KOPT-K1 (cell line): ENCODE data around the gene CACNA2D3.

Experiments
- H3K27ac ChIP-seq: fragments of 200-600 bp; sonication (generic); 2 replicates; pipeline ENCODE4 v1.5.1; 2016; ENCODE audit warnings: antibody characterized with exemption, mild to moderate bottlenecking, low read depth, low read length; ENCODE audit not compliant: poor library complexity, severe bottlenecking
- H3K36me3 ChIP-seq: fragments of 200-600 bp; sonication (generic); 2 replicates; pipeline ENCODE4 v1.5.1; 2017; ENCODE audit warnings: antibody characterized with exemption, mild to moderate bottlenecking, low read length, moderate library complexity; ENCODE audit not compliant: insufficient read depth
- H3K9me3 ChIP-seq: fragments of 200-600 bp; sonication (generic); 2 replicates; pipeline ENCODE4 v1.5.1; 2017; ENCODE audit warnings: antibody characterized with exemption, low read length, mild to moderate bottlenecking; ENCODE audit not compliant: insufficient read depth, poor library complexity, severe bottlenecking

The CACNA2D3 gene

DNA sequence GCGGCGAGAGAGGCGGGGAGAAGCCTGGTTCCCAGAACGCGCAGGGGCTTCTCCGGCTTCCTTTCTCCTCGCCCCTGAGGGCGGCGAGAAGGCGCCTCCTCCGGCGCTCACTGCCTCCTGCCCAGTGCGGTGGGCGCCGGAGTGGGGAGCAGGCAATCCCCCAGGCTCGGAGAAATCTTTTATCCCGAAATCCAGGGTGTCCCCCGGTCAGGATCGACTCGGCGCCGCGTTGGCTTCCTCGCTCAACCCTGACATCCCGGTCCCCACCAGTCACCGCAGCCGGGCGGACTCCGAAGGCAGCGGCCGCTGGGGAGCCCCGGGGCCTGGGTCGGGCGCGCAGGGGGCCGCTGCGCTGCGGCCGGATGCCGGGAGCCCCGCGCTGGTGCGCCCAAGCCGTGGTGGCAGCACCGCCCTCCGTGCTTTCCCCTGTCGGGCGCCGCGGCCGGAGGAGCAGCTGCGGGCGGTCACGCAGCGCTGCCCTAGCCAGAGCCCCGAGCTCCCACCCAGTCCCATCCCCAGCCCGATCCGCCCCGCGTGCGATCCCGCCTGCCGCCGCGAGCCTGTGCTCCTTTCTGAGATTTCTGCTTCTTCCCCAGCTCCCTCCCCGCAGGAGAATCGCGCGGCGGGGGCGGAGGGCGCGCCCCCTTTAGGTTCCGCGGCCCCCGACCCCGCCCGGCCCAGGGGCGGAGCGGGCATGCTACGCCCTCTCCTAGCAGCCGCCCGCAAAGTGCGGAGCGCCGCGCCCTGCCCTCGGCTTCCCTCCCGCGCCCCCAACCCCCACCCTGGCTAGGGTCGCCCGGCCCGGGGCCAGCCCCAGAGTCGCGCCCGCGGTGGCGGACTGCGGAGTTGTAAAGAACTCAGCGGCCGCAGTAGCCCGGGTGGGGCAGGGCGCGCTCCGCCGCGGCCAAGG, 683 bp upstream of the CACNA2D3 start:
- H3K9me3 ChIP-seq, result no peaks in the 10 kb centered on the region
- no peak overlapping the region for H3K27ac ChIP-seq
- H3K36me3 ChIP-seq, result no peaks in the 10 kb centered on the region

DNA sequence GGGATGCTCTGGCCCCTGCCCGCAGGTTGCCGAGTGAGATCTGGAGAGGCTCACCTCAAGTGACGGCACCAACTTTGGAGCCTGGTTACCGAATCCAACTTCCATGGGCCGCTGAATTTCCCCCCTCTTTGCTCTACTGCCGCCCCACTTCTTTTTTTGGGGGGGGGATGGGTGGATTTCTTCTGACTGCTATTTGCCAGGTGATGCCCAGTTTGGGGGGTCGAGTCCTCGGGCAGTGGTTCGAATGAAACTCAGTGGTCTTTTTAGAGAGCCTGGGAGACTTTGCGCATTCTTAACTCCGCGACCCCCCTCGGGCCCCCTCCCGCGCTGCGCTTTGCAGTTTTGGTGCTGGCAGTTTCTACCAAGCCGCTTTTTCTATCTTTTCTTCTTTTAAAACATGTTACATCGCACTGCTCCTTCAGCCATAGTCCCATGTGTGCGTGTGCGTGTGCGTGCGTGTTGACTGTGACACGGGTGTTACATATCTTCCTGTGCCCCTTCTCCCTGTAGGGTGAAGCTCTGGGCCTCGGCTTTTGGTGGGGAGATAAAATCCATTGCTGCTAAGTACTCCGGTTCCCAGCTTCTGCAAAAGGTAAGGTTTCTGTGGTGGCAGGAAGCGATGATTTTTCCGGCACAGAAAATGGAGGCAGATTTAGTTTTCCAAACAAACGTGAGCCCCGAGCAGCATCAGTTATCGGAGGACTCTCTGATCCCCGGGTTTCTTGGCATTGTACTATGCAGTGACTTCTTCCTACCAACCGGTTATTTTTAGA, 837 bp downstream of the CACNA2D3 start:
- no peaks in the 10 kb centered on the region for H3K9me3 ChIP-seq
- H3K36me3 ChIP-seq, result no peaks in the 10 kb centered on the region
- H3K27ac ChIP-seq, result no peak overlapping the region

DNA sequence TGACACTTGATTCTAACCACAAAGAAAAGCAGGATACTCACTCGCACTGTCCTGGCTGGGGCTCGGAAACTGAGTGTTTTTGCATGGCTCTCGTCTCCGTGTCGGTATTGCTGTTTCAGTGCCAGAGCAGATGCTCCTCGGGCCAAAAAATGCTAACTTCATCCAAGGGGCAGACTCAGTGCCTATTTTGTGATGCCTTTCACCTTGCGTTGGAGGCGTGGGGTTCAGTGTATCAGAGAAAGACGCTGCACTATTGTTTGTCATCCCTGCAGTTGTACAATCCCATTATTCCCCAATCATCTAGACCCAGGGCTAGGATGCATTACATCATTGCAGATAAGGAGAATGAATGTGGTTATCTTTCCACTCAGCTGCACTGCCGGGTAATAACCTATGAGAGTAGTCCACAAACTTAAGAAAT, 1.4 kb downstream of the CACNA2D3 start:
- Histone ChIP-seq H3K9me3 (no peaks in the 10 kb centered on the region), H3K27ac (no peak overlapping the region)

DNA sequence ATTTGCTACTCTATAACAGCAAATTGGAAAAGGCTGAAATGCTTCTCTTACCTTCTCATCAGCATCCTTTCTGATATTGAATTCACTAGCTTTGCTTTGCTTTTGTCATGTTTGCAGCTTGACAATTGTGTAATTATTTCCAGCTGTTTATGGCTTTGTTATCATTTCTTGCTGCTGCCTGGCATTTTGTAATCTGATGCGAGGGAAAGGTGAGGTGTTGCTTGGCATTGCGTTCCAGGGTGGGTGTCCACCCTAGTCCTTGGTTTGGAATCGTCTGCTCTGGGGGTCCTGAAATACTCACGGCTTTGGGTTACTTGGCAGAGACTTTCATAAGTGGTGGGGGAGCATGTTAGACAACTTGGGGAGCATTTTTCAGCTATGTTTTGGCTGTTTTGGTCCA, 2.9 kb downstream of the CACNA2D3 start:
- Histone ChIP-seq H3K36me3 (no peaks in the 10 kb centered on the region), H3K27ac (no peak overlapping the region), H3K9me3 (no peaks in the 10 kb centered on the region)

More for the DNA sequence above, 1.4 kb downstream of the CACNA2D3 start:
- no peaks in the 10 kb centered on the region for H3K36me3 ChIP-seq

DNA sequence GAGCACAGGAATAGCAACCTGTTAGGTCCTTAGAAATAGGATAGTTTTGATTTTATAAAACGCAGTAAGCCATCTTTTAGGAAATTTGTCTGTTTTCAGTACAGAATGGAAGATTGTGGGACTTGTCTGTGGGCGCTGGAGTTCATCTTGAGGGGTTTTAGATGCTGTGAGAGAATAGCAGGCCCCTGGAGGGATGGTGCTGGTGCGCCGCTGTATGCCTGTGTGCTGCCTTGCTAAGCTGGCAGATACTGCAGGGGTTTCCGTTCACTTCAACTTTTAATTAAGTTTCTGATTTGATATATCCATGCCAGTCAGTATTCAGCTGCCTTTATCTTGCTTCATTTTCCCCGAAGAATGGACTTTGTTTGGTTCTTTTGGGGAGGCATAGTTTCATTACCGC, 4.2 kb downstream of the CACNA2D3 start:
- no peaks in the 10 kb centered on the region for H3K36me3 ChIP-seq
- H3K27ac ChIP-seq, result no peak overlapping the region
- H3K9me3 ChIP-seq, result no peaks in the 10 kb centered on the region

DNA sequence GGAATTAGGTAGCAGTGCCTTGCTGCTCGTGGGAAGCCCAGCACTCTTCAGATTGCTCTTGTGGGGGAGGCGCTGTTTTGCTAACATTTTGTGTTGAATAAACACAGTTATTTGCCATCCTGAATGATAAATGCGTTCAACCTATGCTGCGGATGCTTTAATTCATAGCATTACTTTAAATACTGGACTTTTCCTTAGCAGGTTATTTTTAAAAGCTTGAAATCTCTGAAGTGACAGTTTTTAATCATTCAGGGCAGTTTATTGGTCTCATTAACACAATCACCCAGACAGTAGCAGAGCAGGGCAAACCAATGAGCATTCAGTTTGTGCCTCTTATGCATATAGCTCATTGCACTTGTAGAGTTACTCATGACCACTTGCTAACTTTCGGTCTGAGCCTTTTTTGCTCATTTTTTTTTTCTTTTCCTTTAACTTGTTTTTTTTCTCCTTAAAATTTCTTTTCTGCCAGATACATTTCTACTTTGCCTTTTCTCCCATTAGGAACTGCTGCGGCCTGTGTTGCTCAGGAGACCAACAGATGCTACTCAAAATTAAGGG, 5.2 kb downstream of the CACNA2D3 start:
- Histone ChIP-seq H3K9me3 (no peaks in the 10 kb centered on the region), H3K36me3 (no peaks in the 10 kb centered on the region), H3K27ac (no peak overlapping the region)

DNA sequence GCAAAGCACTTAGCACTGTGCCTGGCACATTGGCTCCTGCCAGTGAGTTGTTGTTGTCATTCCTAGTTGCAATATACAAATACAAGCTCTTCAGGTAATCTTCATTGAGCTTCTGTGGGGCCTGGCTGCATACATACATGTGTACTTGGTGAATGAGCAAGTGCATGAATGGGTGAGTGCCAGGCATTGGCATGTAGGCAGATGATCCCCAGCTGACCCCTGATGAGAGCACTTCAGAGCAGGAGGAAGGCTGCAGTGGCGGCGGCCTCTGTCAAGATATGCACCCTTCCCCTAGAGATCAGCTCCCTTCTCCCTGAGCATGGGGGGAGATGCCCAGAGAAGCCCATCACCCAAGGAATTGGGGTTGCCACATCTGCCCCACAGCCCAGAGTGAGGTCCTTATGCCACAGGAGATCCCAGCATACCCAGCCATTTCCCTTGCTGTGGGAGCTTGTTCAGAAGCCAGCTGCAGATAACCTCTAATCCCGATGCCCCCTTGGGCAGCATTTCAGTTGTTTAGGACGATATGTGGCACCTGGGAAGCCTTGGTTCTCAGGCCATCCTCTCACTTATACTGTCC, 8.8 kb downstream of the CACNA2D3 start:
- H3K27ac ChIP-seq, result no peak overlapping the region
- H3K9me3 ChIP-seq, result no peaks in the 10 kb centered on the region
- H3K36me3 ChIP-seq, result no peaks in the 10 kb centered on the region

DNA sequence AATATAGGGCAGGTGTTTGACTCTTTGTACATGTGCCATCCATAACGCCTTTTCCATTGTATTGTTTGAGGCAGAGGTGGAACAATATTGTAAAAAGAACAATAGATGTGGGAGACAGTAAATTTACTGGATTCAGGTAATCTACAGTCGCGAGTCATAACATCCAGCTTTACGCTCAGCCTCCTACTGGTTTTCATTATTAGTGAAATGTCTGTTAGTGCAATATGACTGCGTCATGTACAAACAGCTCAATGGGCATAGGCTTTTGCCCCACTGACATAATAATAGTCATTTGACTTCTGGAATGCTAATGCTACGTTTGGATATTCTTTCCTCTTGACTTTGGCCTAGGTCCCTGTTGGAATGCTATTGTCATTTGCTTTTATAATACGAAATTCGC, 9.5 kb downstream of the CACNA2D3 start:
- H3K9me3 ChIP-seq, result no peaks in the 10 kb centered on the region
- H3K27ac ChIP-seq, result no peak overlapping the region
- no peaks in the 10 kb centered on the region for H3K36me3 ChIP-seq

DNA sequence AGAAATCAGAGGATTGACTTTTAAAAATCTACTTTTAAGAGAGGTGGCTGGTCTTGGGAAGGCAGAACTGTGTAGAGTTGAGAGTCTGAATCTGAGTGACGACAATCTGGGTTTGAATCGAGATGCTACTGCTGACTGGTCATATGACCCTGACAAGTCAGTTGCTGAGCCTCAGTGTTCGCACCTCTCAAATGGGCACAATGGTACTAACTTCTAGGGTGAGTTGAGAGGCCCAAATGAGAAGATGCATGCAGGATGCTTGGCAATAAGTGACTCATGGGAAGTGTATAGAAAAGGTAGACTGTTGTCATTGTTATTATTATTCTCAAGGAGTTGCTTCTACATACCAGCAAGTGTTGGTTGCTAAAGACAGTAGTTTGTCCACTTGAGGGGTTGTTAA, 10.3 kb downstream of the CACNA2D3 start:
- H3K36me3 ChIP-seq, result no peaks in the 10 kb centered on the region
- no peak overlapping the region for H3K27ac ChIP-seq
- H3K9me3 ChIP-seq, result no peaks in the 10 kb centered on the region

DNA sequence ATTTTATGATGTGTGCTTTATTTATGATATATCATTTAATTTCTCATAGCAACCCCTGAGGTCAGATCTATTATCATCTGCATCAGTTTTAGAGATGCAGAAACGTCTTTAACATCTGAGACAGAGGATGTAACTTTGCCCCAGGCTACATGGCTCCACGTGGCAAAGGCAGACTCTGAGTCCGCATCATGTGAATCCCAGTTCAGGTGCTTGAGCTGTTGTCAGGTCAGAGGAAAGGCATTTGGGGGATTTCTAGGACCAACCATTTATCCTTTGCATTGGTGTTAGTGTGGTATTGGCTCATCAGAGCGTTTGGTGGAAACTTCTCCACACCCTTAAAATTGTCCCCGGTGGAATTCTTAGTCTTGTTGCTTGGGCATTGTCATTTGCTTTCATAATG, 10.8 kb downstream of the CACNA2D3 start:
- Histone ChIP-seq H3K9me3 (no peaks in the 10 kb centered on the region), H3K36me3 (no peaks in the 10 kb centered on the region), H3K27ac (no peak overlapping the region)

DNA sequence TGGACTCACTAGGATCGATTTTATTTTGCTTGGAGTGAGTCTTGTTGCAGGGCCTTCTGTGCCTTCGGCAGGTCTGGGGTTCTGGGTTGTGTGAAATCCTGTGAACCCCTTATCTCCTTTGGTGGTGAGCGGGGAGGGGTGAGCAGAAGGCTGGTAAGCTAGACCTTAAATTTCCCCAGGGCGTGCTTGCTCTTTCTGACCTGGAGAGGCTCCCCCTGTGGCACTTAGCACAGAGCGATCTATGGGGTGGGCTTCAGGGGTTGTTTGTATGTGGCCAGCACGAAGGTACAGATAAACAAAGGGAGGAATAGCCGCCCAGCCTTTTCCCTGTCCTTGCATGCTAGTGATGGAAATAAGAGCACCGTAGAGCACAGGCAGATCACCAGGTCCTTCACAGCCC, 11.8 kb downstream of the CACNA2D3 start:
- Histone ChIP-seq H3K9me3 (no peaks in the 10 kb centered on the region), H3K36me3 (no peaks in the 10 kb centered on the region), H3K27ac (no peak overlapping the region)

DNA sequence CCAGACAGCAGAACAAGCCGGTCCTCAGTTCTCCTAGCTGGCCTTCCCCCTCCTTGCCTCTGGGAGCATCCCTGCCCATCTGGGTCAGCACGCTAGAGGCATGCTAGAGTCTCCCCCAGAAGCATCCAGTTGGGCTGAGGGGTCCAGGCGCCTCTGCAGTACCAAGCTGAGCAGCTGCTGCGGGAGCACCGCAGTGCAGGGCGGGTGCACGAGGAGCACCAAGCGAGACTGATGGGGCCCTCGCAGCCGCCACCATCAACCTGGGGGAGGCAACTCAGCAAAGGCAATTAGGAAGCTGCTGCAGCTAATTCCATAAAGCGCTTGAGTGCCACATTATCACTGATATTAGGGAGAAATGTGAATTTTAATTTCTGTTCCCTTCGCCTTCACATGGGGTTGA, 12.4 kb downstream of the CACNA2D3 start:
- H3K27ac ChIP-seq, result no peak overlapping the region
- H3K9me3 ChIP-seq, result no peaks in the 10 kb centered on the region
- no peaks in the 10 kb centered on the region for H3K36me3 ChIP-seq

DNA sequence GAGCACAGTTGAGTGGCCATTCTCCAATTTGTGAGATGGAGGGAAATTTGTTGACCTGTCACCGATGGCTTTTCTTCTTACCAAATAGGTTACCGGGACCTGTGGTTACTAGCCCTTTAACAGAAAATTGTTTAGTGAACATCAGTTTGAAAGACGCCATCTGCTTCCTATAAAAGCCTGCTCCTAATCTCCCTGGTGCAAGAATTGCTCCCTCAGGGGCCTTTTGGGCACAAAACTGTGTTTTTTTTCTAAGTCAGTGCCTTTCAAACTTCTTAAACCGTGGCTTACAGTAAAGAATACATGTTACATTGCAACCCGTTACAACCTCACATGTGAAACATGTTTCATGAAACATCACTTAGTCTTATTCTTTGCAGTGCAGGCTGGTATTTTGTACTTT, 15.0 kb downstream of the CACNA2D3 start:
- H3K9me3 ChIP-seq, result no peaks in the 10 kb centered on the region
- H3K36me3 ChIP-seq, result no peaks in the 10 kb centered on the region
- H3K27ac ChIP-seq, result no peak overlapping the region

DNA sequence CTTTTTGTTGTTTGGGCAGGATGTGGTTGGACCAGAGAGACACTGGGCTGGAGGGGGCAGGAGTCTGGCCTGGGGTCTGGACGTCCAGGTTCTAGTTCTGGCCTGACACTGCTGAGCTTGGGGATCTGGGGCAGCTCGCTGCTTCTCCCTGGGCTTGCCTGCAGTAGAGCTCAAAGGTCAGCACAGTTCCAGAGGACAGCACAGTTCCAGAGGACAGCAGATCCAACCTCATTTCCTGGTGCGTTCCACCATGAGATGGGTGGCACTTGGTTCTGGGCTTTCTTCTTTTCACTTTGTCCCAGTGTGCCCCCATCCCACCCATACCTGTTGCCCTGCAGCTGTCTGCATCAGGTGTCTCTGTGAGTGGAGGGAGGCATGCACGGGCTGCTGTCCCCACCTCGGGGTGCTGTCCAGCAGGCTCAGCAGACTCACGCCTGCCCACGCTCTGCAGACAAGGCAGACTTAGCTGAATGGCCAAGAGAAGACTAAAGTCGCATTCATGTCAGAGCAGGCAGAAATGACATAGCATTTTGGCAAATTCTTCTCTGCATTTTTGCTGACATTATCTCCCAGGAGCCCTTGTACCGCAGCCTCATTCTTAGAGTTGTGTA, 16.7 kb downstream of the CACNA2D3 start:
- no peaks in the 10 kb centered on the region for H3K36me3 ChIP-seq
- no peaks in the 10 kb centered on the region for H3K9me3 ChIP-seq
- H3K27ac ChIP-seq, result no peak overlapping the region

DNA sequence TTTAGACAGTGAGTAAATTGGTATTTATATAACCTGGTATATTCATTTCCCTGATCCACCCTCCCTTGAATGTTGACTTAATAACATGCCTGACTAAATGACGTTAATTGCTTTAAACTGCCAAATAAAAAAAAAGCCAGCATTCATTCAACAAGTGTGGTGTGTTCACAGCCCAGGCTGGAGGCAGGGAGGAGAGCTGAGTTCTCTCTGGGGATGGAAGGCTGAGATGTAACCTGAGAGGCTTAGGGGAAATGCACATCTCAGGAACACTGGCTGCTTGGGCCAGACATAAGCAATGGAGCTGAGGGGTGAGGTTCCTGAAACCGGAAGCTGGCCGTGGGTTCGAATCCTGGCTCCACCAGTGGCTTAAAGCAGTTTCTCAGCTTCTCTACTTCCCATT, 17.3 kb downstream of the CACNA2D3 start:
- no peaks in the 10 kb centered on the region for H3K36me3 ChIP-seq
- no peaks in the 10 kb centered on the region for H3K9me3 ChIP-seq
- no peak overlapping the region for H3K27ac ChIP-seq
